ENCODE results near the gene ZNF48.
"Not testable (repeated sequence)": the region's sequence is repeated elsewhere in the genome, so short reads cannot be mapped to it uniquely, and the experiment has no call there.

ZNF48 gene

GRCh38 chr16:30381291-30382041 is 13.8 kb upstream of the ZNF48 start:
- no peaks in the 10 kb centered on the region for H3K9me3 ChIP-seq (ENCODE audit: insufficient read depth, low read depth, low read length)
- peaks cover 6% of the 10 kb centered on the region for H3K4me1 ChIP-seq (ENCODE audit: insufficient read depth, low read length)
- 0 out of 2 replicates have a peak, but pooled peaks cover 4% of the 10 kb centered on the region for H3K36me3 ChIP-seq (ENCODE audit: insufficient read depth, low read depth, low read length)
- H3K9ac ChIP-seq (ENCODE audit: low read depth, low read length): no peak overlapping the region
- no peak overlapping the region for H3K27ac ChIP-seq (ENCODE audit: low read length)
- no peak overlapping the region for H3K4me3 ChIP-seq (ENCODE audit: low read length)
- H3K27me3 ChIP-seq (ENCODE audit: insufficient read depth, low read length): no peaks in the 10 kb centered on the region

- Histone ChIP-seq H3K4me3 (ENCODE audit: low read length) (no peak within 1 kb of the TSS), H3K4me1 (ENCODE audit: insufficient read depth, low read length) (peaks cover 2% of the 10 kb centered on the region), H3K27ac (ENCODE audit: low read length) (no peak within 1 kb of the TSS), H3K9me3 (ENCODE audit: insufficient read depth, low read depth, low read length) (no peaks in the 10 kb centered on the region), H3K36me3 (ENCODE audit: insufficient read depth, low read depth, low read length) (0 out of 2 replicates have a peak, but pooled peaks cover 4% of the 10 kb centered on the region), H3K9ac (ENCODE audit: low read depth, low read length) (no peak within 1 kb of the TSS), H3K27me3 (ENCODE audit: insufficient read depth, low read length) (no peaks in the 10 kb centered on the region)
Measured at GRCh38 chr16:30382111-30382881, 12.9 kb upstream of the ZNF48 start, which contains the start of gene SEPTIN1. TSS of gene SEPTIN1 (minus strand) at chr16:30382561. CDS start at chr16:30382542, 19 bp downstream.

- H3K36me3 ChIP-seq (ENCODE audit: insufficient read depth, low read depth, low read length): 0 out of 2 replicates have a peak, but pooled peaks cover 4% of the 10 kb centered on the region
- H3K4me1 ChIP-seq (ENCODE audit: insufficient read depth, low read length): no peaks in the 10 kb centered on the region
- no peak overlapping the region for H3K4me3 ChIP-seq (ENCODE audit: low read length)
- no peaks in the 10 kb centered on the region for H3K27me3 ChIP-seq (ENCODE audit: insufficient read depth, low read length)
- no peak overlapping the region for H3K27ac ChIP-seq (ENCODE audit: low read length)
- H3K9ac ChIP-seq (ENCODE audit: low read depth, low read length): no peak overlapping the region
- no peaks in the 10 kb centered on the region for H3K9me3 ChIP-seq (ENCODE audit: insufficient read depth, low read depth, low read length)
Measured at GRCh38 chr16:30383521-30383920, 11.7 kb upstream of the ZNF48 start.

- Histone ChIP-seq H3K4me1 (ENCODE audit: insufficient read depth, low read length) (peaks cover 3% of the 10 kb centered on the region; the same call in 1 of the 2 replicates), H3K9me3 (ENCODE audit: insufficient read depth, low read depth, low read length) (no peaks in the 10 kb centered on the region), H3K4me3 (ENCODE audit: low read length) (peak overlapping the region; percentile 89), H3K36me3 (ENCODE audit: insufficient read depth, low read depth, low read length) (peaks cover 33% of the 10 kb centered on the region), H3K27me3 (ENCODE audit: insufficient read depth, low read length) (no peaks in the 10 kb centered on the region), H3K27ac (ENCODE audit: low read length) (peak overlapping the region; percentile 89), H3K9ac (ENCODE audit: low read depth, low read length) (peak overlapping the region; percentile 99)
Measured at GRCh38 chr16:30394592-30395154, 547 bp upstream of the ZNF48 start.

- peak overlapping the region; percentile 89 for H3K4me3 ChIP-seq (ENCODE audit: low read length)
- no peaks in the 10 kb centered on the region for H3K27me3 ChIP-seq (ENCODE audit: insufficient read depth, low read length)
- H3K4me1 ChIP-seq (ENCODE audit: insufficient read depth, low read length): peaks cover 3% of the 10 kb centered on the region; the same call in 1 of the 2 replicates
- peak overlapping the region; percentile 99 for H3K9ac ChIP-seq (ENCODE audit: low read depth, low read length)
- H3K27ac ChIP-seq (ENCODE audit: low read length): peak overlapping the region; percentile 32
- no peaks in the 10 kb centered on the region for H3K9me3 ChIP-seq (ENCODE audit: insufficient read depth, low read depth, low read length)
- peaks cover 33% of the 10 kb centered on the region for H3K36me3 ChIP-seq (ENCODE audit: insufficient read depth, low read depth, low read length)
Measured at GRCh38 chr16:30395992-30396585, 869 bp downstream of the ZNF48 start.

- Histone ChIP-seq H3K36me3 (ENCODE audit: insufficient read depth, low read depth, low read length) (peaks cover 33% of the 10 kb centered on the region), H3K4me3 (ENCODE audit: low read length) (peak overlapping the region; percentile 89)
Measured at GRCh38 chr16:30396627-30397026, 1.4 kb downstream of the ZNF48 start.

GRCh38 chr16:30397056-30397455 is 1.8 kb downstream of the ZNF48 start:
- Histone ChIP-seq H3K9ac (ENCODE audit: low read depth, low read length) (no peak overlapping the region), H3K27me3 (ENCODE audit: insufficient read depth, low read length) (no peaks in the 10 kb centered on the region), H3K4me1 (ENCODE audit: insufficient read depth, low read length) (peaks cover 3% of the 10 kb centered on the region; the same call in 1 of the 2 replicates), H3K36me3 (ENCODE audit: insufficient read depth, low read depth, low read length) (peaks cover 33% of the 10 kb centered on the region), H3K4me3 (ENCODE audit: low read length) (peak overlapping the region; percentile 89; the same call in 1 of the 2 replicates), H3K9me3 (ENCODE audit: insufficient read depth, low read depth, low read length) (no peaks in the 10 kb centered on the region), H3K27ac (ENCODE audit: low read length) (no peak overlapping the region)

More at GRCh38 chr16:30396627-30397026, 1.4 kb downstream of the ZNF48 start:
- H3K4me1 ChIP-seq (ENCODE audit: insufficient read depth, low read length); H3K9me3 ChIP-seq (ENCODE audit: insufficient read depth, low read depth, low read length); H3K27ac ChIP-seq (ENCODE audit: low read length); H3K27me3 ChIP-seq (ENCODE audit: insufficient read depth, low read length): not testable (repeated sequence)
- peak overlapping the region; percentile 99; the same call in 1 of the 2 replicates for H3K9ac ChIP-seq (ENCODE audit: low read depth, low read length)

- no peak overlapping the region for H3K9ac ChIP-seq (ENCODE audit: low read depth, low read length)
- no peak overlapping the region for H3K27ac ChIP-seq (ENCODE audit: low read length)
- no peaks in the 10 kb centered on the region for H3K27me3 ChIP-seq (ENCODE audit: insufficient read depth, low read length)
- H3K4me1 ChIP-seq (ENCODE audit: insufficient read depth, low read length): peaks cover 3% of the 10 kb centered on the region; the same call in 1 of the 2 replicates
- peaks cover 33% of the 10 kb centered on the region for H3K36me3 ChIP-seq (ENCODE audit: insufficient read depth, low read depth, low read length)
- no peaks in the 10 kb centered on the region for H3K9me3 ChIP-seq (ENCODE audit: insufficient read depth, low read depth, low read length)
- no peak overlapping the region for H3K4me3 ChIP-seq (ENCODE audit: low read length)
Measured at GRCh38 chr16:30397776-30398660, 2.8 kb downstream of the ZNF48 start.

- Histone ChIP-seq H3K4me1 (ENCODE audit: insufficient read depth, low read length) (peaks cover 3% of the 10 kb centered on the region; the same call in 1 of the 2 replicates), H3K4me3 (ENCODE audit: low read length) (no peak overlapping the region; the same call in 1 of the 2 replicates), H3K36me3 (ENCODE audit: insufficient read depth, low read depth, low read length) (peaks cover 33% of the 10 kb centered on the region), H3K27ac (ENCODE audit: low read length) (no peak overlapping the region), H3K27me3 (ENCODE audit: insufficient read depth, low read length) (no peaks in the 10 kb centered on the region), H3K9ac (ENCODE audit: low read depth, low read length) (peak overlapping the region; percentile 82; the same call in 1 of the 2 replicates), H3K9me3 (ENCODE audit: insufficient read depth, low read depth, low read length) (no peaks in the 10 kb centered on the region)
Measured at GRCh38 chr16:30398661-30399434, 3.6 kb downstream of the ZNF48 start.
